ENCODE results near the gene CDK13.

CDK13 gene

GRCh38 chr7:39978230-39978934 lies 28.3 kb downstream of the CDK13 start:
- TF ChIP-seq CTCF (IDR thresholded peaks at IDR 0.05; ENCODE audit: low read depth, low read length), result no peak
- no peak for DNase-seq (ENCODE audit: low read depth in 2 of 2)
- no peak overlapping the region for H3K4me3 ChIP-seq (replicated peaks in 1 of 2; ENCODE audit: low read depth in 2 of 2, low read length in 2 of 2)

- no peak overlapping the region for H3K4me3 ChIP-seq (replicated peaks in 1 of 2; ENCODE audit: low read depth in 2 of 2, low read length in 2 of 2)
- DNase-seq (ENCODE audit: low read depth in 2 of 2), result no peak
- TF ChIP-seq CTCF (IDR thresholded peaks at IDR 0.05; ENCODE audit: low read depth, low read length), result no peak
Observed at GRCh38 chr7:39979406-39980073, 29.5 kb downstream of the CDK13 start.

GRCh38 chr7:39985398-39985918 lies 35.4 kb downstream of the CDK13 start:
- no peak overlapping the region for H3K4me3 ChIP-seq (replicated peaks in 1 of 2; ENCODE audit: low read depth in 2 of 2, low read length in 2 of 2)
- no peak for DNase-seq (ENCODE audit: low read depth in 2 of 2)
- TF ChIP-seq CTCF (IDR thresholded peaks at IDR 0.05; ENCODE audit: low read depth, low read length), result no peak

GRCh38 chr7:39987641-39988347 lies 37.7 kb downstream of the CDK13 start:
- no peak for TF ChIP-seq CTCF (IDR thresholded peaks at IDR 0.05; ENCODE audit: low read depth, low read length)
- H3K4me3 ChIP-seq (replicated peaks in 1 of 2; ENCODE audit: low read depth in 2 of 2, low read length in 2 of 2), result no peak overlapping the region
- no peak for DNase-seq (ENCODE audit: low read depth in 2 of 2)

GRCh38 chr7:40000734-40001315 lies 50.8 kb downstream of the CDK13 start:
- DNase-seq (ENCODE audit: low read depth in 2 of 2), result peak; percentile 25 to 42
- no peak overlapping the region for H3K4me3 ChIP-seq (replicated peaks in 1 of 2; ENCODE audit: low read depth in 2 of 2, low read length in 2 of 2)
- TF ChIP-seq CTCF (IDR thresholded peaks at IDR 0.05; ENCODE audit: low read depth, low read length), result no peak

- no peak overlapping the region for H3K4me3 ChIP-seq (replicated peaks in 1 of 2; ENCODE audit: low read depth in 2 of 2, low read length in 2 of 2)
- no peak for TF ChIP-seq CTCF (IDR thresholded peaks at IDR 0.05; ENCODE audit: low read depth, low read length)
- no peak for DNase-seq (ENCODE audit: low read depth in 2 of 2)
Observed at GRCh38 chr7:40001649-40002048, 51.6 kb downstream of the CDK13 start.

Data from cardiac fibroblast (primary cell).